ENCODE measurements around the gene TTC7B.

The TTC7B gene

GRCh38 chr14:90509403-90509802 lies 306.8 kb downstream of the TTC7B start:
- DNase-seq (ENCODE audit: low read depth in 2 of 2) = no peak

DNA sequence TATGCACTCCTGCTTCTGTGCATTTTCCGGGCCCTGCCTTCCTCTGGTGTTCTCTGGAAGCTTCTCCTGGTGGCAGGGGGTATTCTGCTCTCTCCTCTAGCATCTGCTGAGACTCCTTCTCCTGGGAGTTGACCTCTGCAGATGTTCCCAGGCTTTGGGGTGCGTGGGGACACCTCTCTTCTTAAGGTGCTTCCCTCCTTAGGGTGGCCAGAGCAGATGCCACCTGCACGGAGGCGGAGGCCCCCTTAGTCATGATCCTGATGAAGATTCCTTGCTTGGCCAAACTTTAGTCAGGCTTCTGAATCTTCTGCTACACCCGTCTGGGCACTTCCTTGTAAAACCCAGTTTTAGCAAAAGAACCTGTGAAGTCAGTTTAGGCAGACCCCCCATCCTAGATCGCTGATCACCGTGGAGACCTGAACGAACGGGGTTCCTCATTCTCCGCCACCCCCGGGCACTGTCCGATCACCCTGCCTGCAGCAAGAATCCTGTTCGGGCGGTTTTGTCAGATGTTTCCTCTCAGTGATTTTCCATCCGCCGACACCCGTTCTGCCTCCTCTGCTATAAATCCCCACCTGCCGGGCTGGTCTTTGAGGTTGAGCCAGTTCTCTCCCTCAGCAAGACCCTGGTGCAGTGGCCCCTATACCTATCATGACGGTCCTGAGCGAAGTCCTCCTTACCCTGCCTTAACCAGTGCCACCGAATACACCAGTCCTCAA lies 307.5 kb downstream of the TTC7B start:
- no peak for DNase-seq (ENCODE audit: low read depth in 2 of 2)

- no peak for DNase-seq (ENCODE audit: low read depth in 2 of 2)
Observed at GRCh38 chr14:90508036-90508435, 308.2 kb downstream of the TTC7B start.

GRCh38 chr14:90507428-90507827 lies 308.8 kb downstream of the TTC7B start:
- DNase-seq (ENCODE audit: low read depth in 2 of 2) = no peak

- no peak for DNase-seq (ENCODE audit: low read depth in 2 of 2)
Observed at GRCh38 chr14:90506748-90507147, 309.5 kb downstream of the TTC7B start.

GRCh38 chr14:90505531-90505930 lies 310.7 kb downstream of the TTC7B start:
- no peak for DNase-seq (ENCODE audit: low read depth in 2 of 2)

DNA sequence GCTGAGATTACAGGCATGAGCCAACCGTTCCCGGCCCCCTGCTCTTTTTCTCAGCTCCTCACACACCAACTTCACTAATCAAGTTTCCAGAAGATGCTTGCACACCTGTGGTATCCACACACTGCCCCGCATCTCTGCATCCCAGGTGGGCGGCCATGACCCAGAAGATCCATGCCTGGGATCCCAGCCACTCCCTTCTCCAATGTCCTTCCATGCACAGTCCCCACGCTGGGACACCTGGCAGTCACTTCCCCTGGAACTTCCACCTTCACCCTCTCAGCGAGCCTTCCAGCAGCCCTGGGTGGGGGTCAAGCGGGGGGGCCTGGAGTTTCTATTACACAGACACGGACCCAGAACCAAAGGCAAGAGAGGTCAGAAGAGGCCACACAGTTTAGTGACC lies 311.6 kb downstream of the TTC7B start:
- DNase-seq (ENCODE audit: low read depth in 2 of 2) = no peak

DNA sequence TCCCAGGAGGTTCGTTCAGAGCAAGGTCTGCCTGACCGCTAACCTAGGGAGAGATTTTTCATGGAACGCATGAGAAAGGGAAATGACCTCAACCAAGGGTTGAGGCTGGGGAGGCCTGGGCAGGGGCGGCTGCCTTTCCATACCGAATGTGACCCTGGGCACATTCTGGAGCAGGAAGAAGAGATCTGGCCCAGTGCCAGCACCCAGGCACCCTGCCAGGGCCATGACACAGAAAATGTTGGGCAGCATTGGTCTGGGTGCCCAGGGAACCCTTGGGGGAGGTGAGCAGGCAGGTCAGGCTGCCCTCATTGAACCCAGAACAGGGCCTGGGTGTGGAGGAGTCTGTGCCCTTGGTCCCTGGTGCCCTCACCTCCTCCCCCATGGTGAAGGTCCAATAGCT lies 312.6 kb downstream of the TTC7B start:
- DNase-seq (ENCODE audit: low read depth in 2 of 2) = no peak

GRCh38 chr14:90502760-90503159 lies 313.5 kb downstream of the TTC7B start:
- DNase-seq (ENCODE audit: low read depth in 2 of 2) = no peak

- DNase-seq (ENCODE audit: low read depth in 2 of 2) = no peak
Observed at GRCh38 chr14:90500665-90501370, 315.4 kb downstream of the TTC7B start.

- DNase-seq (ENCODE audit: low read depth in 2 of 2) = no peak
Observed at GRCh38 chr14:90499908-90500664, 316.1 kb downstream of the TTC7B start.

DNA sequence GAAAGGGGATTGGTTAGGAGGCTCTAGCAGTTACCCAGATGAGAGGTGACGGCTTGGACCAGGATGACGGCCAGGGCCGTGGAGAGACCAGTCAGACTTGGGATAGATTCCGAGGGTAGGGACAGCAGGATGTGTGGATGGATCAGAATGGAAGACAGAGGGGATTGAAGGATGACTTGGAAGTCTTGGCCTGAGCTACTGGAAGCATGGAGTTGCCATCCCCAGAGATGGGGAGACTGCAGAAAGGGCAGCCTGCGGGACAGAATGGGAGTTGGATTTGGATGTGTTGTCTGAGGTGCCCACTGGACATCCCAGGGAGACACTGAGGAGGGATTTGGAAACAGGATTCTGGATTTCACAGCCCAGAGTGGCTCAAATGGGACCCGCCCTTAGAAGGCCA lies 317.1 kb downstream of the TTC7B start:
- no peak for DNase-seq (ENCODE audit: low read depth in 2 of 2)

- no peak for DNase-seq (ENCODE audit: low read depth in 2 of 2)
Observed at GRCh38 chr14:90498198-90498597, 318.0 kb downstream of the TTC7B start.

DNA sequence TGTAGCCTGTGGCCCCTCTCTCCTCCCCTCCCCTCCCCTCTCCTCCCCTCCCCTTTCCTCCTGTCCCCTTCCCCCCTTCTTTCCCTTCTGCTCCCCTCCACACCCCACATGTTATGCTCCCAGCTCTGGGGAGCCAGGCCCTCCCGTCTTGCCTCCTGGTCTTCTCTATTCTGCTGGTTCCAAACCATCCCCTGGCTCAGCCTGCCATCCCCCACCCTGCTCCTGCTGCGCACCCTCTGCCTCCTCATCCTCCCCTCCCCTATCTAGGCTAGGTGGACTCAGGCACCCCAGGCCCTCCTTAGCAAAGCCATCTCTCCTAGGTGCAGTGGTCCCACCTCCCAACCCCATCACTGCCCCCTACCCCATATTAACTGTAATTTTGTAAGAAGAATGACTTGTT lies 319.9 kb downstream of the TTC7B start:
- DNase-seq (ENCODE audit: low read depth in 2 of 2) = no peak

- DNase-seq (ENCODE audit: low read depth in 2 of 2) = no peak
Observed at GRCh38 chr14:90495357-90496276, 320.6 kb downstream of the TTC7B start.

GRCh38 chr14:90491911-90492531 lies 324.2 kb downstream of the TTC7B start:
- no peak for DNase-seq (ENCODE audit: low read depth in 2 of 2)

GRCh38 chr14:90491221-90491885 lies 324.9 kb downstream of the TTC7B start:
- no peak for DNase-seq (ENCODE audit: low read depth in 2 of 2)

GRCh38 chr14:90490720-90491050 lies 325.5 kb downstream of the TTC7B start:
- no peak for DNase-seq (ENCODE audit: low read depth in 2 of 2)

DNA sequence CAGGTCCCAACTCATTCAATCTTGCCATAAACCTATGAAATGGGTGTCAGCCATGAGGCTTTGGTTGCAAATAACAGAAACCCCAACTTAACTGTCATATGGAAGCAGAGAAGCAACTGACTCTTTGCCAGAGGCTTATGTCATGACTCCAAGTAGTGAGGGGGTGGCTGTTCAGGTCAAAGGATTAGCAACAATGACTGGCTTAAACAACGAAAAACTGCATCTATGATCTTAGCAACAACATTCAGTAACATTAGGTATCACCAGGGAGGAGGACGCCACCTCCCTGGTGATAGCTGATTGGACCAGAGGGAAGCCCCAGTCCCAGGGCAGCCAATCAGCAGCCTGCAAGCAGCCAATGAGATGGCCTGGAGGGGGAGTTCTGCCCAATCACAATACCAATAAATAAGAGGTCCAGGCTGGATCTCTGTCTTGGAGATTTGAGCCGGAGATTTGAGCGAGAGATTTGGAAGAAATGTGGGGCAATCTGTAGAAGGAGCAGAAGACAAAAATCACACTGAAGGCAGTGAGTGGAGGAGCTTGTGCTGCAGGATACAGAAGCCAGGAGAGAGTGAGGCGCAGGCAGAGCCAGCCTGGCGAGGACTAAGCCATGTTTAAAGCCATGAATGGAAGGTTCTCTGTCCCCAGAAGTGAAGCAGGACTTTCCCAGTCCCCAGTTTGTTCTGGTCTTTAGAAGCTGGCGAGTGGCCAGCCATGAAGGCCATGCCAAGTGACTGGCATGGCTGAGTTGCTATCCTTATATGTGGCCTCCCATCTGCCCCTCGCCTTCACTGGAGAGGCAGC lies 326.1 kb downstream of the TTC7B start:
- no peak for DNase-seq (ENCODE audit: low read depth in 2 of 2)

DNA sequence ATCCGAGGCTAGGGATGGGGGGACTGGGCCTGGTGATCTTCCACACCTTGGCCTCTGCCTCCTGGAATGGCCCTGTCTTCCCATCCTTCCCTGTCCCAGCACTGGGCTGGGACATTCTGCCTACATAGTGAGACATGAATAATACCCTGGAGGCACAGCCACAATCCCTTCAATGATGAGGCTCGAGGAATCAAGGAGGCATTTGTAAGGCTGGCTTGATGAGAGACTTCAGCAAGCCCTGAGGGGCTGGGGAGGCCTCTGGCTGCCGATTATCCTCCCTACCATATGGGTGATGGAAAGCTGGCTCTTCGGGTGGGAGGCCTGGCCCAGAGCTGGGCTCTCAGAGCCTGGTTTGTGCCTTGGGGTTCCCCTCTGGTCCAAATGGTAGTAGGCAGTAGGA lies 326.9 kb downstream of the TTC7B start:
- DNase-seq (ENCODE audit: low read depth in 2 of 2) = no peak
